Endothelial cell (in vitro differentiated cells): ENCODE measurements around the gene SCLY. TPM values are rescaled to one million over a fixed set of nuclear protein-coding genes. Genes with fewer than 3 reads are reported as not detected.

ENCODE experiments used
- DNase-seq: peaks from one replicate; pipeline ENCODE4 v3.0.0; 2021; ENCODE audit warnings: low spot score
- H3K27ac Mint-ChIP-seq: one replicate; pipeline ENCODE4 v1.8.0; 2021; ENCODE audit warnings: mixed read lengths, inconsistent platforms; ENCODE audit not compliant: unreplicated experiment
- H3K27me3 Mint-ChIP-seq: one replicate; pipeline ENCODE4 v1.8.0; 2021; ENCODE audit warnings: mild to moderate bottlenecking, moderate library complexity, mixed read lengths, inconsistent platforms; ENCODE audit not compliant: unreplicated experiment
- H3K36me3 Mint-ChIP-seq: one replicate; pipeline ENCODE4 v1.8.0; 2021; ENCODE audit warnings: mild to moderate bottlenecking, low read depth, mixed read lengths, inconsistent platforms; ENCODE audit not compliant: unreplicated experiment
- H3K4me1 Mint-ChIP-seq: one replicate; pipeline ENCODE4 v1.8.0; 2021; ENCODE audit warnings: mild to moderate bottlenecking, mixed read lengths, inconsistent platforms; ENCODE audit not compliant: unreplicated experiment
- H3K4me3 Mint-ChIP-seq: one replicate; pipeline ENCODE4 v1.8.0; 2021; ENCODE audit warnings: mild to moderate bottlenecking, mixed read lengths, inconsistent platforms; ENCODE audit not compliant: unreplicated experiment
- H3K9me3 Mint-ChIP-seq: one replicate; pipeline ENCODE4 v1.8.0; 2021; ENCODE audit warnings: mixed read lengths, inconsistent platforms; ENCODE audit not compliant: unreplicated experiment
- total RNA-seq: library from RNA; stranded (reverse); fragmentation: NEBNext Ultra II Directional; extraction: Animal tissue kit (Norgen Biotek cat#: 25700); gene quantifications from one replicate; pipeline ENCODE4 v1.2.1, GENCODE V29; 2021; ENCODE audit not compliant: unreplicated experiment
- TF ChIP-seq, protein P1 (sequence below): fragments of 200-600 bp; sonication (generic); IDR thresholded peaks from one replicate; pipeline ENCODE4 v1.5.0; 2021; ENCODE audit warnings: antibody characterized with exemption; ENCODE audit not compliant: unreplicated experiment

The SCLY gene
- total RNA-seq, 1 donor from 2014 or later: 17.7 TPM

DNA sequence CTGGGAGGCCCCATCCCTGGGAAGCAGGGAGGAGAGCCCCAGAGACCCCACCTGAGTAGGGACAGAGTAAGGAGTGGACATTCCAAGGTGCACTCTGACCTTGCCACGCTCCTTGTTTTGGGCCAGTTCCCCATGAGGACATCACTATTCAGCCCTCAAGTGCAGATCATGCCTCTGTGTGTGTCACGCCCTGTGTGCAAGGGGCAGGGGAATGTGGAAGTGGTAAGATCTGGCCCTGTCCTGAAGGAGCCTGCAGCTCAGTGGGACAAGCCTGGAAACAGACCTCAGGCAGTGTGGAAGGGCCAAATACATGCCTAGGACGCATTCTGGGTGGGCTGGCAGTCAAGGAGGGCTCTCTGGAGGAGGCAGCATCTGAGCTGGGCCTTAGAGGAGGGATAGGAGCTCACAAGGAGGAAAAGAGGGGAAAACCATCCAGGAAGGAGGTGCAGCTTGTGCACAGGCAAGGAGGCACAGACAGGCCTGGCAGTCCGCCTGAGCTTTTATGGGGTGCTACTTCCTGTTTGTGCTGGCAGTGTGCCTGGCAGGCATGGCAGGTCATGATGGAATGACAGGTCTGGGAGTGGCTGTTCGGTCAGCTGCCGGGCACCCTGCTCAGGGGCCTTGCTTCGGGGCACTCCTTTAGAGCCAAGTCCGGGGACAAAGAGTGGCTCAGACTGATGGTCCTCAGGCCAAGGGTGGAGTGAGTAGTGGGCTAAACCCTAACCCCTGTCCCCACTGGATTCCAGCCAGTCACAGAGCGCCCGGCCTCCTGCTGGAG, 80.9 kb downstream of the SCLY start:
- Mint-ChIP-seq H3K36me3 (peaks cover 8% of the 10 kb centered on the region), H3K9me3 (no peaks in the 10 kb centered on the region), H3K4me3 (no peak overlapping the region), H3K27me3 (peaks cover 5% of the 10 kb centered on the region), H3K27ac (no peak overlapping the region), H3K4me1 (peaks cover 3% of the 10 kb centered on the region)
- TF ChIP-seq, protein P1, sequence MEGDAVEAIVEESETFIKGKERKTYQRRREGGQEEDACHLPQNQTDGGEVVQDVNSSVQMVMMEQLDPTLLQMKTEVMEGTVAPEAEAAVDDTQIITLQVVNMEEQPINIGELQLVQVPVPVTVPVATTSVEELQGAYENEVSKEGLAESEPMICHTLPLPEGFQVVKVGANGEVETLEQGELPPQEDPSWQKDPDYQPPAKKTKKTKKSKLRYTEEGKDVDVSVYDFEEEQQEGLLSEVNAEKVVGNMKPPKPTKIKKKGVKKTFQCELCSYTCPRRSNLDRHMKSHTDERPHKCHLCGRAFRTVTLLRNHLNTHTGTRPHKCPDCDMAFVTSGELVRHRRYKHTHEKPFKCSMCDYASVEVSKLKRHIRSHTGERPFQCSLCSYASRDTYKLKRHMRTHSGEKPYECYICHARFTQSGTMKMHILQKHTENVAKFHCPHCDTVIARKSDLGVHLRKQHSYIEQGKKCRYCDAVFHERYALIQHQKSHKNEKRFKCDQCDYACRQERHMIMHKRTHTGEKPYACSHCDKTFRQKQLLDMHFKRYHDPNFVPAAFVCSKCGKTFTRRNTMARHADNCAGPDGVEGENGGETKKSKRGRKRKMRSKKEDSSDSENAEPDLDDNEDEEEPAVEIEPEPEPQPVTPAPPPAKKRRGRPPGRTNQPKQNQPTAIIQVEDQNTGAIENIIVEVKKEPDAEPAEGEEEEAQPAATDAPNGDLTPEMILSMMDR: no peak
- DNase-seq: no peak

DNA sequence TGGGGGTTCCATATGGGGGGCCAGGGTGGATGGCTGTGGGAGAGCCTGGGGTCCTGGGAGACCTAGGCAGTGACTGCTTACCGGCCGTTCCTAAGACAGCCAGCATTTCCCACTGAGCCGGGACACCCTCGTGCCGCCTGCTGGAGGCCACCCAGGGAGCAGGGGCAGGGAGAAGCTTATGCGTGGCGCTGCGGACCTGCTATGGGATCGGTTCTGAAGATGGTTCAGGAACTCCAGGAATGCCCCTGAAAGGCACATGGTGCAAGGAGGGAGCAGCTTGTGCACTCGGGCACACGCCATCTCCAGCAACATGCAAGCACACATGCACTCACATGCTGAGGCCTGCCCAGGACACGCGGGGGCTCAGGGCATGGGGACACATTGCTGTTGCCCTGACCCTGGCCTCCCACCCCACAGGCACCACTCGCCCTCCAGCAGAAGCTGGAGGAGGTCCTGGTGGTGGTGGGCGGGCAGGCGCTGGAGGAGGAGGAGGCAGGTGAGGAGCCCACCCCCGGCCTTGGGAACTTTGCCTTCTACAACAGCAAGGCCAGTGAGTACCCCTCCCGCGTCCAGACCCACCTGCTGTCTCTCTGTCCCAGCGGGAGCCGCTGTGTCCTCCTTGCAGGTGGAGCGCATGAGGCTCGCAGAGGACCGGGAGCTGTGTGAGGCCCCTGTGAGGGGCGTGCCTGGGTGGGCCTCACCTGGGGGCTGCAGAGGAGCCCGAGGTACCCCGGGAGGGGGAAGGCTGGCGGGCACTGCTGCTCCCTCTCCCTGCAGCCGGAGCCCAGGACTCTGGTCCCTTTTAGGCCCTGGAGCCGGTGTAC, 81.8 kb downstream of the SCLY start:
- Mint-ChIP-seq H3K27me3 (peaks cover 9% of the 10 kb centered on the region), H3K36me3 (peaks cover 8% of the 10 kb centered on the region), H3K27ac (no peak overlapping the region), H3K4me3 (no peak overlapping the region), H3K4me1 (peaks cover 3% of the 10 kb centered on the region), H3K9me3 (no peaks in the 10 kb centered on the region)
- no peak for DNase-seq
- TF ChIP-seq, protein P1: no peak

DNA sequence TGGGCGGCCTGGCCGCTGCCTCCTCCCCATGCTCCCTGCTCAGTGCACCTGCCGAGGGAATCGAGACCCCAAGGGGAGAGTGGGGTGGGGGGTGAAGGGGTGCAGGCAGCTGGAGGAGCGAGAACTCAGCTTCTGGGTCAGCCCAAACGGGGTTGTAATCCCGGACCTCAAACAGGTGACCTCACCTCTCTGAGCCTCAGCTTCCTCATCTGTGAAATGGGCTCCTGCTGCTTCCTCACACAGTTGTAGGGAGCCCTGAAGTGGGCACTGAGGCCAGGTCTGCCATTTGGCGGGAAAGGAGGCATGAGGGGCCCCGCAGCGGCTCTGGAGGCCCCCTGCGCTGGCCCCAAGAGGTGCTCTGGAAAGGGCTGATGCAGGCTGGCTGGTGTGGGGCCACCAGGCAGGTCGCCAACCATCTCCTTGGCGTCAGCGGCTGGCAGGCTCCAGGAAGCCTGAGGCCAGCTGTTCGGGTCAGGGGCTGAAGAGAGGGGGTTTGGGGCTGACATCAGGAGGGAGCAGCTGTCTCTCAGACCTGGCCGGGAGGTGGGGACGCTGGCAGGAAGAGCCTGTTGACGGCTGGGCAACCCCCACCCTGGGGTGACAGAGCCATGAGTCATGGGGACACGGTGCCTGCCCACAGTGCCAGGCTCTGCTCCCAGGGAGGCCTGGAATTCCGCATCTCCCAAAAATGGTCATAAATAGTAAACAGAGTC, 82.6 kb downstream of the SCLY start:
- TF ChIP-seq, protein P1: no peak
- Mint-ChIP-seq H3K4me3 (no peak overlapping the region), H3K36me3 (peaks cover 8% of the 10 kb centered on the region), H3K27ac (no peak overlapping the region), H3K9me3 (no peaks in the 10 kb centered on the region), H3K4me1 (peaks cover 3% of the 10 kb centered on the region), H3K27me3 (peaks cover 9% of the 10 kb centered on the region)
- DNase-seq: no peak

DNA sequence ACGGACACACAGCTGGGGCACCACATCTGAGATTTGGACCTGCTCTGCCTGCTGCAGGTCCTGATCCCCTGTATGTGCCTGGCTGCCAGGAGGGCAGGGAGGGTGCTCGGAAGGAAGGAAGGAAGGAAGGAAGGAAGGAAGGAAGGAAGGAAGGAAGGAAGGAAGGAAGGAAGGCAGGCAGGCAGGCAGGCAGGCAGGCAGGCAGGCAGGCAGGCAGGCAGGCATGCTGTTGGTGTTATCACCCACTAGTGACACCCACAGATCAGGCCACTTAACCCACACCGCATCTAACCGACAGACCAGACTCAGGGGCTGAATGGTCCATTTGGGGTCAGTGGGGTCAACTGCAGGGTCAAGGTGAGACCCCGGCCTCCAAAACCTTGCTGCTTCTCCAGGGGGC, 83.5 kb downstream of the SCLY start:
- H3K36me3 Mint-ChIP-seq: peaks cover 8% of the 10 kb centered on the region
- no peaks in the 10 kb centered on the region for H3K9me3 Mint-ChIP-seq
- H3K4me3 Mint-ChIP-seq: no peak overlapping the region
- peaks cover 9% of the 10 kb centered on the region for H3K27me3 Mint-ChIP-seq
- TF ChIP-seq, protein P1: no peak
- H3K4me1 Mint-ChIP-seq: peaks cover 3% of the 10 kb centered on the region
- no peak overlapping the region for H3K27ac Mint-ChIP-seq
- no peak for DNase-seq
